ENCODE data around the gene FBXO2.

FBXO2 gene

DNA sequence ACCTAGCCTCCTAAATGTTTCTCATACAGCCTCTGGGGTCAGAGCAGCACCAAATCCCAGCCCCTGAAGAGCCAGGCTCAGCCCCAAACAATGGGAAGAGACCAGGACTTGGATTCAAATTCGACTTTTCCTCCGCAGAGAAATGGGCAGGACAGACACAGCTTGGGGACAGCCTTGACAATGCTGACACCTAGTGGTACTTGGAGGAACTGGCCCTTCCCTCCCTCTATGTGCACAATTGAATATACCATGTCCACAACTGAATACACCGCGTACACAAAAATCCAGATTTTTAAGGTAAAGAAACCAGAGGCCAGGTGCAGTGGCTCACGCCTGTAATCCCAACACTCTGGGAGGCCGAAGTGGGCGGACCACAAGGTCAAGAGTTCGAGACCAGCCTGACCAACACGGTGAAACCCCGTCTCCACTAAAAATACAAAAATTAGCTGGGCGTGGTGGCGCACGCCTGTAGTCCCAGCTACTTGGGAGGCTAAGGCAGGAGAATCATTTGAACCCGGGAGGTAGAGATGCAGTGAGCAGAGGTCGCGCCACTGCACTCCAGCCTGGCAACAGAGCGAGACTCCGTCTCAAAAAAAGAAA lies 11.7 kb downstream of the FBXO2 start:
- TF ChIP-seq, protein P1, sequence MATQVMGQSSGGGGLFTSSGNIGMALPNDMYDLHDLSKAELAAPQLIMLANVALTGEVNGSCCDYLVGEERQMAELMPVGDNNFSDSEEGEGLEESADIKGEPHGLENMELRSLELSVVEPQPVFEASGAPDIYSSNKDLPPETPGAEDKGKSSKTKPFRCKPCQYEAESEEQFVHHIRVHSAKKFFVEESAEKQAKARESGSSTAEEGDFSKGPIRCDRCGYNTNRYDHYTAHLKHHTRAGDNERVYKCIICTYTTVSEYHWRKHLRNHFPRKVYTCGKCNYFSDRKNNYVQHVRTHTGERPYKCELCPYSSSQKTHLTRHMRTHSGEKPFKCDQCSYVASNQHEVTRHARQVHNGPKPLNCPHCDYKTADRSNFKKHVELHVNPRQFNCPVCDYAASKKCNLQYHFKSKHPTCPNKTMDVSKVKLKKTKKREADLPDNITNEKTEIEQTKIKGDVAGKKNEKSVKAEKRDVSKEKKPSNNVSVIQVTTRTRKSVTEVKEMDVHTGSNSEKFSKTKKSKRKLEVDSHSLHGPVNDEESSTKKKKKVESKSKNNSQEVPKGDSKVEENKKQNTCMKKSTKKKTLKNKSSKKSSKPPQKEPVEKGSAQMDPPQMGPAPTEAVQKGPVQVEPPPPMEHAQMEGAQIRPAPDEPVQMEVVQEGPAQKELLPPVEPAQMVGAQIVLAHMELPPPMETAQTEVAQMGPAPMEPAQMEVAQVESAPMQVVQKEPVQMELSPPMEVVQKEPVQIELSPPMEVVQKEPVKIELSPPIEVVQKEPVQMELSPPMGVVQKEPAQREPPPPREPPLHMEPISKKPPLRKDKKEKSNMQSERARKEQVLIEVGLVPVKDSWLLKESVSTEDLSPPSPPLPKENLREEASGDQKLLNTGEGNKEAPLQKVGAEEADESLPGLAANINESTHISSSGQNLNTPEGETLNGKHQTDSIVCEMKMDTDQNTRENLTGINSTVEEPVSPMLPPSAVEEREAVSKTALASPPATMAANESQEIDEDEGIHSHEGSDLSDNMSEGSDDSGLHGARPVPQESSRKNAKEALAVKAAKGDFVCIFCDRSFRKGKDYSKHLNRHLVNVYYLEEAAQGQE (IDR thresholded peaks at IDR 0.05; ENCODE audit: insufficient read depth in 1 of 2, low read depth in 2 of 2, low read length in 2 of 2), result peak; percentile 39 to 51; a peak in 2 of 4 replicates

- TF ChIP-seq, protein P1 (IDR thresholded peaks at IDR 0.05; ENCODE audit: insufficient read depth in 1 of 2, low read depth in 2 of 2, low read length in 2 of 2), result no peak
- TF ChIP-seq TAF1 (IDR thresholded peaks at IDR 0.05; ENCODE audit: borderline replicate concordance, insufficient read depth, low read length), result no peak
- no peak for TF ChIP-seq POLR2AphosphoS5 (IDR thresholded peaks at IDR 0.05; ENCODE audit: low read depth, low read length)
- TF ChIP-seq FOXP2 (optimal IDR thresholded peaks at IDR 0.05; ENCODE audit: borderline replicate concordance, extremely low read depth, extremely low read length, insufficient read depth), result no peak
- TF ChIP-seq SIN3A (IDR thresholded peaks at IDR 0.05; ENCODE audit: borderline replicate concordance, insufficient read depth, low read length), result no peak
These were observed 12.4 kb downstream of the FBXO2 start for GRCh38 chr1:11641776-11642305.

GRCh38 chr1:11640944-11641343 lies 13.3 kb downstream of the FBXO2 start:
- TF ChIP-seq, protein P1 (IDR thresholded peaks at IDR 0.05; ENCODE audit: insufficient read depth in 1 of 2, low read depth in 2 of 2, low read length in 2 of 2), result no peak
- TF ChIP-seq TAF1 (IDR thresholded peaks at IDR 0.05; ENCODE audit: borderline replicate concordance, insufficient read depth, low read length) (no peak), FOXP2 (optimal IDR thresholded peaks at IDR 0.05; ENCODE audit: borderline replicate concordance, extremely low read depth, extremely low read length, insufficient read depth) (no peak), SIN3A (IDR thresholded peaks at IDR 0.05; ENCODE audit: borderline replicate concordance, insufficient read depth, low read length) (no peak), POLR2AphosphoS5 (IDR thresholded peaks at IDR 0.05; ENCODE audit: low read depth, low read length) (no peak)

GRCh38 chr1:11640101-11640500 lies 14.1 kb downstream of the FBXO2 start:
- TF ChIP-seq POLR2AphosphoS5 (IDR thresholded peaks at IDR 0.05; ENCODE audit: low read depth, low read length), result no peak
- TF ChIP-seq SIN3A (IDR thresholded peaks at IDR 0.05; ENCODE audit: borderline replicate concordance, insufficient read depth, low read length), result no peak
- TF ChIP-seq FOXP2 (optimal IDR thresholded peaks at IDR 0.05; ENCODE audit: borderline replicate concordance, extremely low read depth, extremely low read length, insufficient read depth), result no peak
- no peak for TF ChIP-seq TAF1 (IDR thresholded peaks at IDR 0.05; ENCODE audit: borderline replicate concordance, insufficient read depth, low read length)
- TF ChIP-seq, protein P1 (IDR thresholded peaks at IDR 0.05; ENCODE audit: insufficient read depth in 1 of 2, low read depth in 2 of 2, low read length in 2 of 2), result no peak

GRCh38 chr1:11639372-11639771 lies 14.9 kb downstream of the FBXO2 start:
- TF ChIP-seq, protein P1 (IDR thresholded peaks at IDR 0.05; ENCODE audit: insufficient read depth in 1 of 2, low read depth in 2 of 2, low read length in 2 of 2), result no peak
- TF ChIP-seq FOXP2 (optimal IDR thresholded peaks at IDR 0.05; ENCODE audit: borderline replicate concordance, extremely low read depth, extremely low read length, insufficient read depth), result no peak
- no peak for TF ChIP-seq SIN3A (IDR thresholded peaks at IDR 0.05; ENCODE audit: borderline replicate concordance, insufficient read depth, low read length)
- no peak for TF ChIP-seq TAF1 (IDR thresholded peaks at IDR 0.05; ENCODE audit: borderline replicate concordance, insufficient read depth, low read length)
- no peak for TF ChIP-seq POLR2AphosphoS5 (IDR thresholded peaks at IDR 0.05; ENCODE audit: low read depth, low read length)
